Liver (tissue), 3 donors: Measurements from ENCODE around the gene IFT25.
A peak's percentile ranks its signal among the peaks of the same experiment; 100 is the strongest.
"Not testable (repeated sequence)": the region's sequence is repeated elsewhere in the genome, so short reads cannot be mapped to it uniquely, and the experiment has no call there.

Experiments used
- ATF3 ChIP-seq: IDR thresholded peaks from 2 replicates; pipeline ENCODE4 v1.6.1; 2016; ENCODE audit warnings: antibody characterized with exemption
- CTCF ChIP-seq: fragments of 150-350 bp; IDR thresholded peaks from 2 replicates; pipeline ENCODE4 v1.5.1; 2017; ENCODE audit warnings: improper control_type of control experiment, low read depth, low read length; ENCODE audit not compliant: missing input control
- FOXA1 ChIP-seq: IDR thresholded peaks from 2 replicates; pipeline ENCODE4 v1.6.1; 2016; ENCODE audit warnings: antibody characterized with exemption
- FOXA2 ChIP-seq: IDR thresholded peaks from 2 replicates; pipeline ENCODE4 v1.6.1; 2016; ENCODE audit warnings: antibody characterized with exemption
- GABPA ChIP-seq, 2 donors: IDR thresholded peaks in 1 of 2; conservative IDR thresholded peaks in 1 of 2; 2 replicates each; pipeline ENCODE4 v1.6.1; 2016; ENCODE audit warnings: antibody characterized with exemption in 2 of 2, mild to moderate bottlenecking in 1 of 2, moderate library complexity in 1 of 2
- MAX ChIP-seq: IDR thresholded peaks from 2 replicates; pipeline ENCODE4 v1.6.1; 2016; ENCODE audit warnings: antibody characterized with exemption
- RAD21 ChIP-seq, 2 donors: IDR thresholded peaks; 2 replicates each; pipeline ENCODE4 v1.6.1; 2016; ENCODE audit warnings: antibody characterized with exemption in 2 of 2, mild to moderate bottlenecking in 2 of 2
- SP1 ChIP-seq: IDR thresholded peaks from 2 replicates; pipeline ENCODE4 v1.6.1; 2018; ENCODE audit warnings: antibody characterized with exemption, mild to moderate bottlenecking
- YY1 ChIP-seq: IDR thresholded peaks from 2 replicates; pipeline ENCODE4 v1.6.1; 2016; ENCODE audit warnings: antibody characterized with exemption, mild to moderate bottlenecking
- ZBTB33 ChIP-seq: IDR thresholded peaks from 2 replicates; pipeline ENCODE4 v1.6.1; 2016; ENCODE audit warnings: antibody characterized with exemption
- donor health status: healthy.
- donor health status: healthy.

GRCh38 chr1:53883600-53883999 lies 61.9 kb downstream of the IFT25 start:
- not testable (repeated sequence) for TF ChIP-seq FOXA1; CTCF; ZBTB33; MAX; GABPA (IDR thresholded peaks at IDR 0.05 in 1 of 2, conservative IDR thresholded peaks at IDR 0.05 in 1 of 2); FOXA2; ATF3
- TF ChIP-seq SP1 (peak; percentile 14), RAD21 (IDR thresholded peaks at IDR 0.05) (peak in 1 of 2 donors; percentile 20), YY1 (peak; percentile 37)
